ENCODE measurements around the gene DRAP1.
"Not testable (repeated sequence)": the region's sequence is repeated elsewhere in the genome, so short reads cannot be mapped to it uniquely, and the experiment has no call there.

Gene DRAP1

DNA sequence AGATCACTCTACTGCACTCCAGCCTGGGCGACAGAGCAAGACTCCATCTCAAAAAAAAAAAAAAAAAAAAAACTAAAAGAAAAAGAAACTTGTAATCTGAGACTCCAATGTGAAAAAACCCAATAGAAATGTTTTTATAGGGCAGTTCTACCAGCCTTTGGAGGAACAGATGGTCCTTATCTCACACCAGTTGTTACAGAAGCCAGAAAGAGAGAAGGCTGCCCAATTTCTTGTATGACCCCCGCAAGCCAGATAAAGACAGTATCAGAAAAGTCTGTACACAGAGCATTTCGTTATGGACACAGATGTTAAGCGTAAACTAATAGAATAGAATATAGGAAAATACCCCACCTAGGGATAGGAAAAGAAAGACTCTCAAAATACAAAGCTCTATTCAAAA lies 14.8 kb downstream of the DRAP1 start:
- DNase-seq: peak; percentile 97

DNA sequence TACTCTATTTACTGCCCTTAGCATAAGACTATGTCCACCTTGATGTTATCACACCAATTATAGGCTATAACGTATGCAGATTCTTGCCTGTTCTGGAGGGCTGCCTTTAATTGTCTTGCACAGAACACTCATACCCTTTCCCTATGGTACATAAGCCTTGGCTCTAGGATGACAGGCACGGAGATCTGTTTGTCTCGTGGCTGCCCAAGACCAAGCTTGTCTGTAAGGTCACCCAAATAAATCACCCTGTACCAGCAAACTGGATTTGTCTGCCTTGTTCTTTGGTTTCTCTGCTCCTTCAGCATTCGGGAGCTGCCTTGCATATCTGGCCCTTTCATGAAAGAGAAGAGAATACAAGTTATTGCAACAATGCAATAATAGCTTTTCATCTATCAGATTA lies 18.5 kb downstream of the DRAP1 start:
- no peak for DNase-seq

DNA sequence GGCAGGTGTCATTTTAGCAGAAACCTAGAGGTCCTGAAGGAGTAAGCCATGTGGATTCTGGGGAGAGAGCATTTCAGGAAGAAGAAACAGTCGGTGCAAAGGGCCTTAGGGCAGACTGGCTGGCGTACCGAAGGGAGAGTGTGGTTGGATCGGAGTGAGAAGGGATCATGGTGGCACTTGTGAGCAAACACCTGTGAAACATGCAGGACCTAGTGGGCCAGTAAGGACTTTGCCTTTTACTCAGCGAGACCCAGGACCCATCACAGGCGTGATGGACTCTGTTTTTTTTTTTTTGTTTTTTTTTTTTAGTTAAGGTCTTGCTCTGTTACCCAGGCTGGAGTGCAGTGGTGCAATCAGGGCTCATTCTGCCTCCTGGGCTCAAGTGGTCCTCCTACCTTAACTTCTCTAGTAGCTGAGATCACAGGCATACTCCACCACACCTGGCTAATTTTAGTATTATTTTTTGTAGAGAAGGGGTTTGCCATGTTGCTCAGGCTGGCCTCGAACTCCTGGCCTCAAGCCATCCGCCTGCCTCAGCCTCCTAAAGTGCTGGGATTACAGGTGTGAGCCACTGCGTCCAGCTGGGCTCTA lies 22.6 kb downstream of the DRAP1 start:
- no peak for DNase-seq

DNA sequence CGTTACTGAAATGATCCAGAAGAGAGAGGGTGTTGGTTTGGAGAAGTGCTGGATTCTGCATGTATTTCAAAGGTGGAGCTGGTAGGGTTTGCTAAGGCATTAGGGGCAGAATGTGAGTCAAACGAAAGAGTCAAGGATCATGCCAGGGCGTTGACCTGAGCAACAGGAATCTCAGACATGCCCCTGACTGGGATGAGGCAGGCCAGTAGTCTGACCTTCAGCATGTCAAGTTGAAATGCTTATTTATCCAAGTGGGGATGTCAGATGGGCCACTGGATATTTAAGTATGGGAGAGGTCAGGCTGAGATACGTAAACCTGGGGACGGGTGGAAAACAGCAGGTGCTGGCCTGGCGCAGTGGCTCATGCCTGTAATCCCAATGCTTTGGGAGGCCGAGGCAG lies 23.3 kb downstream of the DRAP1 start:
- DNase-seq: no peak

DNA sequence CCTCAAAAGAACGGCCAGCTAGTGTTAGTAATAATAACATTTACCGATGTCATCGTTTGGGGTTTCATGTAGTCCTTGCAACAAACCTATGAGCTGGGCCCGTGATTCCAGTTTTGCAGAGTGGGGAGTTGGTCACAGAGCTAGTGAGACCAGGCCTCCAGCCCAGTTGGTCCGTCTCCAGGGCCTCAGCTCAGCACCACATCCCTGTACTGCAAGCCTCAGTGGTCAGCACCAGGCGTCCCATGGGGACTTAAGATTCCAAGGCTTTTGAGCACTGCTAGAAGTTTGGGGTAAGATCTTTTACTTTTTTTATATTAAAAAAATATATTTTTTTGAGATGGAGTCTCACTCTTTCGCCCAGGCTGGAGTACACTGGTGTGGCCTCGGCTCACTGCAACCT lies 25.0 kb downstream of the DRAP1 start:
- DNase-seq: no peak

DNA sequence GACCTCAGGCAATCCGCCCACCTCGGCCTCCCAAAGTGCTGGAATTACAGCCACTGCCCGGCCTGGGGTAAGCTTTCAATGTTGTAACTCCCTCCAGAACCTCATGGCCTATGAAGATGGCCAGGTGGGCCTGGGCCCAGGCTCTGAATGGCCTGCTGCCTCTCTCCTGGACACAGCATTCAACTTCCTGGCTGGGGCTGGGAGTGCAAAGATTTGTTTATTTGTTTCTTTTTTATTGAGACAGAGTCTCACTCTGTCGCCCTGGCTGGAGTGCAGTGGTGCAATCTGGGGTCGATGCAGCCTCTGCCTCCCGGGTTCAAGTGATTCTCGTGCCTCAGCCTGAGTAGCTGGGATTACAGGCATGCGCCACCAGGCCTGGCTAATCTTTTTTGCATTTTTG lies 25.5 kb downstream of the DRAP1 start:
- DNase-seq: no peak

DNA sequence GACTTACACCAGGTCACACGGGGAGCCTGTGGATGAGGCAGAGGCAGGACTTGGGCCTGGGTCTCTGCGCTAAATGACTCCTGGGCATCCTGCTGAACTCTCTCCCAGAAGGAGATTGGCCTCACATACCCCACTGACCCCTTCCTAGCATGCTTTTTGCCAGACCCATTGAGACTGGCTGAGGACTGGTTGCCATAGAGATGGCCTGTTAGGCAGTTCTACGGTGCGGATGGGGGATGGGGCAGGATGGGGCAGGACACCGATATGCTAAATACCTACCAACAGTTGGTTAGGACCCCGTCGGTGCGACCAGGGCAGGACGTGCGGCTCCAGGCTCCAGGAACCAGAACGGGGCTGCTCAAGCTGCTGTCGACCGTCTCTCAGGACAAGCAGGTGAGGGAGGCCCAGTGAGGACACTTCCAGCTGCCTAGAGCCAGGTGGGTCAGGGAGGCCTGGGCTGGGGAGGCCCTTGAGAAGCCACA lies 26.2 kb downstream of the DRAP1 start, which contains the start of gene TSGA10IP:
TSGA10IP (plus strand) TSS at position 51 of the 482 bp plus-strand sequence; CDS start at position 247, 196 bp downstream.
- no peak for DNase-seq

DNA sequence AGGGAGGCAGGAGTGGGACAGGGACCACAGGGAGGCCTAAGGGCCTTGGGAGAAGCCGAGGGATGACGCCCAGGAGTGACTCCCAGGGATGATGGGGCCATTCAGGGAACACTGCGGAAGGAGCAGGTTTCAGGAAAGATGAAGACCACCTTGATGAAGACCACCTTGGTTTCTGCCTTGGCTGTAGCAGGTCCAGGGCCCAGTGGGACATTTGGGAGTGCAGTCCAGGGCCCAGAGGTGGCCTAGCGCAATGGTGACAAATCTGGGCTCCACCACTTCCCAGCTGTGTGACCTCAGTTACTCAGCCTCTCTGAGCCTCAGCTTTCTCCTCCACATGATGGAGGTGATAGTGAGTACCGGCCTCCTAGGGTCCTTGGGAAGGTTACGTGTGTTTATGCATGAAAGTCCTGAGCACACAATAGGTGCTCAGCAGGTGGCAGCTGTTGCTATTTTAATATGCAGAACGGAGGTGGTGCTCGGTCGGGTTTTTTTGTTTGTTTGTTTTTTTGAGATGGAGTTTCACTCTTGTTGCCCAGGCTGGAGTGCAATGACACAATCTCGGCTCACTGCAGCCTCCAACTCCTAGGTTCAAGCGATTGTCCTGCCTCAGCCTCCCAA lies 26.8 kb downstream of the DRAP1 start:
- DNase-seq: no peak

DNA sequence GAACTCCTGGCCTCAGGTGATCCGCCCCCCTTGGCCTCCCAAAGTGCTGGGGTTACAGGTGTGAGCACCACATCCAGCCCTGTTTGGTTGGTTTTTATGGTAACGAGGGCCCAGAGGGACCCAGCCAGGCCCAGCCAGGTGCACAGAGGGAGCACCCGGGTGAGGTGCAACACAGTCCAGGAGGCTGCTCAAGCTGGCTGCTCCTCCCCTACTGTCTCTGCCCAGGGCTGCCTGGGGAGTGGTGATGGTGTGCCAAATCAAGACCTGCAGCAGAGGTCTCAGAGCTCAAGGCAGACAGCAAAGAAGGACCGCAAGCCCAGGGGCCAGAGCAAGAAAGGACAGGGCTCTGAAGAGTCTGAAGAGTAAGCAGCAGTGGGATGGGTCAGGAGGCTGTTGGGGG lies 27.4 kb downstream of the DRAP1 start:
- DNase-seq: no peak

DNA sequence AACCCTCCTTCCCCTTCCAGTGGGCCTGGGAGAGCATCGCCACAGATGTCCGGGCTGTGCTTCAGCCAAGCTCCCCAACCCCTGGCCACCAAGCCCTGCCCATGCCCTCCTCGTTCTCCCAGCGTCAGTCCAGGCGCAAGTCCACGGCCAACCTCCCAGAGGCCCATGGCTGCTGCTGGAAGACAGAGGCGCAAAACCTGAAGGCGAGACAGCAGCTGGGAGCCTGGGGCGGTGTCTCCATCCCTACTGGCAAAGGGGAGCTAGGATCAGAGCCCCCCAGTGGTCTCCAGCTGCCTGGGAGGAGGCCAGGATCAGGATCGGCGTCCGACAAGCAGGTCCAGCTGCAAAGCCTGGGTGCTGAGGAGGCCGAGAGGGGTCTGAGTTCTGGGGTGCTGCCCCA lies 27.9 kb downstream of the DRAP1 start:
- DNase-seq: no peak

DNA sequence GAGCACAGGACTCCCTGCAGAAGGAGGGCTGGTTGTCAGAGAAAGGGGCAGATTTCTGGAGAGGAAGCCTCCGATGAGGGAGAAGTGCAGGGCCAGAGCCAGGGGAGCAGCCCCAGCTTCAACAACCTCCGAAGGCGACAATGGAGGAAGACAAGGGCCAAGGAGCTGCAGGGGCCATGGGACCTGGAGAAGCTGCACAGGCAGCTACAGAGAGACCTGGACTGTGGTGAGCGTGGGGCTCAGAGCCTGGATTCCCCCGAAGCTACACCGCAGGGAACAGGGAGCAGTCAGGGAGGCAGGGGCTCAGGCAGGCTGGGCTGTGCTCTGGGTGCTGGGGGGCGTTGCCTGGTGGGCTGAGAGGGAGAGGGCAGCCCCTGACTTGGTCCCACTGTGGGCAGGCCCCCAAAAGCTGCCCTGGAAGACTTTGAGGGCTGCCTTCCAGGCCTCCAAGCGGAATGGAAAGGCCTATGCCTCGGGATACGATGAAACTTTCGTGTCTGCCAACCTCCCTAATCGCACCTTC lies 28.4 kb downstream of the DRAP1 start:
- no peak for DNase-seq

DNA sequence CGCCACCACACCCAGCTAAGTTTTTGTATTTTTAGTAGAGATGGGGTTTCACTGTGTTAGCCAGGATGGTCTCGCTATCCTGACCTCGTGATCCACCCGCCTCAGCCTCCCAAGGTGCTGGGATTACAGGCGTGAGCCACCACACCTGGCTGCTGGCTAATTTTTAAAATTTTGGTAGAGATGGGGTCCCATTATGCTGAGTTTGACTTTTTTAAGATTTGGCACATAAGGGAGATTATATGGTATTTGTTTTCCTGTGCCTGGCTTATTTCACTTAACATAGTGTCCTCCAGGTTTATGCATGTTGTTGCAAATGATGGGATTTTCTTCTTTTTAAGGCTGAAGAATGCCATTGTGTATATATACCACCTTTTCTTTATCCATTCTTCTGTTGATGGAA lies 31.5 kb downstream of the DRAP1 start:
- not testable (repeated sequence) for DNase-seq

DNA sequence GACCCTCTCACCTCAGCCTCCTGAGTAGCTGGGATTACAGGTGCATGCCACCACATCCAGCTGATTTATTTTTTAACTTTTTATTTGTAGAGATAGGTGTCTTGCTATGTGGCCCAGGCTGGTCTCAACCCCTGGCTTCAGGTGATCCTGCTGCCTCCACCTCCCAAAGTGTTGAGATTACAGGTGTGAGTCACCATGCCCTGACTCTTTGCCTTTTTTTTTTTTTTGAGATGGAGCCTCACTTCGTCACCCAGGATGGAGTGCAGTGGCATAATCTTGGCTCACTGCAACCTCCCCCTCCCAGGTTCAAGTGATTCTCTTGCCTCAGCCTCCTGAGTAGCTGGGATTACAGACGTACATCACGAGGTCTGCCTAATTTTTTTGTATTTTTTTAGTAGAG lies 32.4 kb downstream of the DRAP1 start:
- not testable (repeated sequence) for DNase-seq

DNA sequence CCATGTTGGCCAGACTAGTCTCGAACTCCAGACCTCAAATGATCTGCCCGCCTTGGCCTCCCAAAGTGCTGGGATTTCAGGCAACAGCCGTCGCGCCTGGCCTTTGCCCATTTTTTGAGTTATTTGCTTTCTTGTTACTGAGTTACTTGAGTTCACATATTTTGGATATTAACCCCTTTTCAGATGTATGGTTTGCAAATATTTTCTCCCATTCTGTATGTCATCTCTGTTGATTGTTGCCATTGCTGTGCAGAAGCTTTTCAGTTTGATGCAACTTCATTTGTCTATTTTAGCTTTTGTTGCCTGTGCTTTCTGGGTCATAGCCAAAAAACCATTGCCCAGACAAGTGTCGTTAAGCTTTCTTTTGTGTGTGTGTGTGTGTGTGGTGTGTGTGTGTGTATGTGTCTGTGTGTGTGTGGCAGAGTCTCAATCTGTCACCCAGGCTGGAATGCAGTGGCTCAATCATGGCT lies 32.9 kb downstream of the DRAP1 start:
- DNase-seq: peak; percentile 58

DNA sequence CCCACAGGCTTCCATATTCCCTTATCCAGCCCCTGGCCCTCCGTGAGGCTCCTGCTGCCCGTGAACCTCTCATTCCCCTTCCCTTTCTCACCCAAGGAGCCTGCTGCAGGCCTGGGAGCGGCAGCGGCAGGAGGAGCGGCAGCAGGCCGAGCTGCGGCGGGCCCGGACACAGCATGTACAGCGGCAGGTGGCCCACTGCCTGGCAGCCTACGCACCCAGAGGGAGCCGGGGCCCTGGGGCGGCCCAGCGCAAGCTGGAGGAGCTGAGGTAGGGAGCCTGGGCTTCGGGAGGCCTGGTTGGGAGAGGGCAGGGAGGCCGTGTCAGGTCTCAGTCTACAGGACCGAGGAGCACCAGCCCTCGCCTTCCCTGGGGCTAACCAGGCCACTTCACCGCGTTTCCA lies 34.2 kb downstream of the DRAP1 start:
- peak; percentile 37 for DNase-seq

DNA sequence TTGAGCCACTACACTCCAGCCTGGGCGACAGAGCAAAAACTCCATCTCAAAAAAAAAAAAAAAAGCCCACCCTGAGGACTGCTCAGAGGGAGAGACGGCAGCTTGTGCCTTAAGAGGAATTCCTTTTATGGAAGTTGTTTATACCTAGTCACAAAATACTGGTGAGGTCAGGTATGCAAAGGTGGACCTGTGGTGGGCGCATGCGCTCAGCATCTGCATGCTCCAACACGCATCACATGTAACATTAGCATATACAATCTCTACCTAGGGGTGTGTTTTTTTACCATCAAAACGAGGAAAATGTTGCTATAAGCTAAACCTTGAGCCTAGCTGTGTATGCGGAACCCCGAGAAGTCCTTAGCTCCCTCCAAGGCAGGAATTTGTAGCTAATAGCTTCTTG lies 35.5 kb downstream of the DRAP1 start:
- peak; percentile 98 for DNase-seq

DNA sequence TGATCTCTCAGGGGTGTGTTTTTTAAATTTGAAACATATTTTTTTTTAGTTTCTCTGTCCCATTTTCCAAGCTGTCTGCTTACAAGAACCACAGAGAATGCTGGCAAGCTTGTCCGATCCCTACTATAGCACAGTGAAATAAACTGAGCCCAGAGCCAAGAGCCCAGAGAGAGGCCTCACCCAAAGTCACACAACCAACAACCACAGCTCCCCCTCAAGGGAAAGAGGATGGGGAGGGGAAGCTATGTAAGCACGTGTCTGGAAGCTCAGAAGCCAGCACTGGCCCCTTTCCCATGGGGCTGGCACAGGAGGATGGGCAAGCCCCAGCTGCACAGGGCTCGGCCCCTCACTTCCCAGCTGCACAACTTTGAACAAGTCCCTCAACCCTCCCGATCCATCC lies 39.1 kb downstream of the DRAP1 start:
- DNase-seq: no peak

DNA sequence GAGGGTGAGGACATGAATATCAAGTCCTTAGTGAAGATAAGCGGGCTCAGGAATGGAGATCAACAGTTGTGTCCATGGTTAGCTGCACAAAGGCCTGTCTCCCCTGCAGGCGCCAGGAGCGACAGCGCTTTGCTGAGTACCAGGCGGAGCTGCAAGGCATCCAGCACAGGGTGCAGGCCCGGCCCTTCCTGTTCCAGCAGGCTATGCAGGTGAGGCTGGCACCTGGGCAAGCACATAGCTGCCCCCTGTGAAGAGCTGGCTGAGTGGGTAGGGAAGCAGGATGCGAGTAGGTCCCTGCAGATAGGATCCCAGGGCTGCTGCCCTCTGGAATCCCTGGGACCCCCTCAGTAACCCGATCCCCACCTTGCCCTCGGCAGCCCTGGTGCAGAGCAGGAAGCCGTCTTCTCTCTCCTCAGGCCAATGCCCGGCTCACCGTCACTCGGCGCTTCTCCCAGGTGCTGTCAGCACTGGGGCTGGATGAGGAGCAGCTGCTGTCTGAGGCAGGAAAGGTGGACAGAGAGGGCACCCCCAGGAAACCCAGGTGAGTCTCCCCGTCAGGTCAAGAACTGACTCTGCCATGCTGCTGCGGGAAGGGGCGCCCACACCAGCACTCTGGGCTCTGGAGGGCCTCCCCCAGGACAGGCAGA lies 39.7 kb downstream of the DRAP1 start:
- DNase-seq: no peak

DNA sequence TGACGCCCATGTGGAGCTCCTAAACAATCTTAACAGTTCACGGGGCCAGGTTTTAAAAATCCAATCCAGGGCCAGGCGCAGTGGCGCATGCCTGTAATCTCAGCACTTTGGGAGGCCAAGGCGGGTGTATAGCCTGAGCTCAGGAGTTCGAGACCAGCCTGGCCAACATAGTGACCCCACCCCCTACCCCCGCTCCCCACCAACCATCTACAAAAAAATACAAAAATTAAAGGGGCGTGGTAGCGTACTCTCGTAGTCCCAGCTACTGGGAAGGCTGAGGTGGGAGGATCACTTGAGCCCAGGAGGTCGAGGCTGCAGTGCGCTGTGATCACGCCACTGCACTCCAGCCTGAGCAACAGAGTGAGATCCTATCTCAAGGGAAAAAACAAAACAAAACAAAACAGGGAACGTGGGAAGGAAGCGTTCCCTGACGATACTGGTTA lies 41.6 kb downstream of the DRAP1 start:
- DNase-seq: no peak

DNA sequence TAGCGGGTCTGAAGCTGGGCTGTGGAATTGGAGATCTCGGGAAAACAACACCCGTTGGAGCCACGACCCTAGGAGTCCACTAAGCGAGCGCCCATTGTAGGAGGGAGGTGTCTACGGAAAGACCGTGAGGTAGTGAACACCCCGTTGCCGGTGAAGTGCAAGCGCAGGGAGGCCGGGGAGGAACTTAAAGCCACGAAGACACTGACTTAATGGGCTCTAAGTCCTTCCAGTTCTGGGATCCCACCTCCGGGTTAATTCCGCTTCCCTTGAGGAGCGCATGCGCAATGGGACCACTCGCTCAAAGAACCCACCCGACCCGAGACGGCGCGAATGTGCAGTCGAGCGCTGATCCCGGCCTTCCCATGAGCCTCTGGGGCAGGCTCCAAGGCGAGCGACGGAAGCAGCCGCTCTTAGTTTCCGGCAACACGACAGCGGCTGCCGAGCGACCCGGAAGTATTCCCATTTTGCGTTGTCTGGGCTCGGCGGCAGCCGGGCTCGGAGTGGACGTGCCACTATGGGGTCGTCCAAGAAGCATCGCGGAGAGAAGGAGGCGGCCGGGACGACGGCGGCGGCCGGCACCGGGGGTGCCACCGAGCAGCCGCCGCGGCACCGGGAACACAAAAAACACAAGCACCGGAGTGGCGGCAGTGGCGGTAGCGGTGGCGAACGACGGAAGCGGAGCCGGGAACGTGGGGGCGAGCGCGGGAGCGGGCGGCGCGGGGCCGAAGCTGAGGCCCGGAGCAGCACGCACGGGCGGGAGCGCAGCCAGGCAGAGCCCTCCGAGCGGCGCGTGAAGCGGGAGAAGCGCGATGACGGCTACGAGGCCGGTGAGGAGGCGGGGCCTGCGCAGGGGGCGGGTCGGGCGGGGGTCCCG lies 42.3 kb downstream of the DRAP1 start, which contains the start of gene SART1:
SART1 (plus strand) TSS at position 468 of the 874 bp plus-strand sequence; CDS start at position 515, 47 bp downstream.
- DNase-seq: peak; percentile 98

DNA sequence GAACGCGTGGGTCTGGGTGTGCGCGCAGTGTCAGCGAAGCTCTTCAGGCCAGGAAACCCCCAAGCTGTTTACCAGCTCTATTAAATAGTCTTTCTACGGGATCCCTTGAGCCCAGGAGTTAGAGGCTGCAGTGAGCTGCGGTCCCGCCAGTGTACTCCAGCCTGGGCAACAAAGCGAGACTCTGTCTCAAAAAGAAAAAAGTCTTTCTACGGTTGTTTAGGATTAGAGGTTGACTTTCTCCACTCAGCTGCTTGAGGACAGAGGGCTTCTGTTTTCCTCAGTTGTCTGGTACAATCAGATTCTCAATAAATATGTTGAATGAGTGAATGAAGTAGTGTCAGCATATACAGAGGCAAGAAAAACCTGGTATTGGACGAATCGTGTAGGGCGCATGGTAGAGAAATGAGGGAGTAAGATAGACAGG lies 42.9 kb downstream of the DRAP1 start:
- no peak for DNase-seq

DNA sequence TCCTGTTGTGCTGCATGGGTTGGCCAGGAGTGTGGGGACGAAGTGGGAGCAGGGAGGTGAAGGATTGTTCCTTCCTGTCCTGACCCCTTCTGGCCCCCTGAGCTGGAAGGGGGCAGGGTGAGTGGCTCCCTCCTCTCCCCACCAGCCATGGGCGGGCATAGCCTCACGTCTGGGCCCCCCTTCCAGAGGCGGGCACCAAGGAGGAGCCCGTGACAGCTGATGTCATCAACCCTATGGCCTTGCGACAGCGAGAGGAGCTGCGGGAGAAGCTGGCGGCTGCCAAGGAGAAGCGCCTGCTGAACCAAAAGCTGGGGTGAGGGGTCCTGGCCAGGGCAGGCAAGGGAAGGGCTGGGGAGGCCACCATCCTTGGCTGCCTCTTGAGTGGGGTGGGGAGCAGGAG lies 45.7 kb downstream of the DRAP1 start:
- no peak for DNase-seq
